ENCODE data around the gene SV2A. TPM values are rescaled to one million over a fixed set of nuclear protein-coding genes. Genes with fewer than 3 reads are reported as not detected.

The SV2A gene, protein sequence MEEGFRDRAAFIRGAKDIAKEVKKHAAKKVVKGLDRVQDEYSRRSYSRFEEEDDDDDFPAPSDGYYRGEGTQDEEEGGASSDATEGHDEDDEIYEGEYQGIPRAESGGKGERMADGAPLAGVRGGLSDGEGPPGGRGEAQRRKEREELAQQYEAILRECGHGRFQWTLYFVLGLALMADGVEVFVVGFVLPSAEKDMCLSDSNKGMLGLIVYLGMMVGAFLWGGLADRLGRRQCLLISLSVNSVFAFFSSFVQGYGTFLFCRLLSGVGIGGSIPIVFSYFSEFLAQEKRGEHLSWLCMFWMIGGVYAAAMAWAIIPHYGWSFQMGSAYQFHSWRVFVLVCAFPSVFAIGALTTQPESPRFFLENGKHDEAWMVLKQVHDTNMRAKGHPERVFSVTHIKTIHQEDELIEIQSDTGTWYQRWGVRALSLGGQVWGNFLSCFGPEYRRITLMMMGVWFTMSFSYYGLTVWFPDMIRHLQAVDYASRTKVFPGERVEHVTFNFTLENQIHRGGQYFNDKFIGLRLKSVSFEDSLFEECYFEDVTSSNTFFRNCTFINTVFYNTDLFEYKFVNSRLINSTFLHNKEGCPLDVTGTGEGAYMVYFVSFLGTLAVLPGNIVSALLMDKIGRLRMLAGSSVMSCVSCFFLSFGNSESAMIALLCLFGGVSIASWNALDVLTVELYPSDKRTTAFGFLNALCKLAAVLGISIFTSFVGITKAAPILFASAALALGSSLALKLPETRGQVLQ
- 1.3 and 3.4 TPM in 2 replicates for total RNA-seq

DNA sequence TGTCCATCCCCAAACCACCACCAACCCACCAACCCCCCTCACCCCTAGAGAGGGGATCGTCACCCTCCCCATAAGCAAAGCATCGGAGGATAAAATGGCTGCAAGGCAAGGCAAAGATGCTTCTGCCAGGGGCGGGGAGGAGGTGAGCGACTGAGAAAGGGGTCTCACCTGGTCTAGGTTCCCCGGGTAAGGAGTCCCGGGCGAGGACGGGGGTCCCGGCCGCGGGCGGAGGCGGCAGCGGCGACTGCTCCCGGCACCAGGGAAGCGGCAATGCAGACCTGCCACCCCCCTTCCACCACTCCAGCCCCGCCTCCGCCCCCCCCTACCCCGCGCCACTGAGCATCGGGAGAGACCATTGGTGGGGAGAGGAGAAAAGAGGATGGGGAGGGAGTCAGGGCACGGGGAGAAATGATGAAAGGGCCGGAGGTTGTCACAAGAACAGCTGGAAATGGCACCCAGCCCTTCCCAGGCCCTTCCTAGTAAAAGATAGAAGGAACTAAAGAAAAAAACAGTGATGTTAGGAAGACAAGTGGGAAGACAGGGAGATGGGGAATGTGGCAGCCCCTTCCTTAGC is at the start of gene SV2A:
SV2A (minus strand) TSS at position 274 of the 574 bp plus-strand sequence. CDS start 4,004 bp downstream, outside the sequence.

DNA sequence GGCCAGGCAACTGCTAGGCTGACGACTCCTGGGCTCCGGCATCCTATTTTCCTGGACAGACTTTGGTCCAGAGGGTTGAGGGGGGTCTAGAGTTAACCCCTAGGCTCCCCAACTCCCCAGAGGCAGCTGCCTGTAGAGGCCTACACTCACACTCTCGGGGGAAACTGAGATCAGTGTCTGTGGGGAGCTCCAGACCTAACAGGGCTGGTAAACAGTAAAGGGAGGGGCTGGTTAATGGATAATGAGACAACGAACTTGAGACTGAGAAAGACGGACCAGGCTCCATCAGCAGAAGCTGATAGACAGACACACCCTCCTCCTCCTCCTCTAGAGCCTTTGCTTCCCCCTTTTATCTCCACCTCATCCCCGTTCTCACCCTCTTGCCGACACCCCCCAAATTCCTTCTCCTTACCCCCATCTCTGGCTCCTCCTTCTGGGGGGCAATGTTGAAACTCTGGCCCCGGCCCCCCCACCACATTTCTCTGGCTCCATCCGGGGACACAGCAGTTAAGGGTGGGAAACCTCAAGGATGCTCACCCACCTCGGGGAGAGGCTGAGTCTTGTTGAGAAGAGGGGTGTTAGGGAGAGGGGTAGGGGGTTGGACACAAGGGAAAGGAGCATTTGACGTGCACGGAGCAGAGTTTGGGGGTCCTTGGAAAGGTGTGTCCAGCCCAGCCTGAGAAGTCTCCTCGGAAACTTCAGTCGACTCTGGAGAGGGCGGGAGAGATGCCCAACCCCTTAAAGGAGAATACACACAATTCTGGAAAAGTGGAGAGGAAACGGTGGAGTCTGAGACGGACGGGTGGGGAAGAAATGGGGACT is 18.7 kb upstream of the SV2A start, which contains the start of gene MTMR11:
MTMR11 (minus strand) TSS at position 710 of the 822 bp plus-strand sequence; CDS start at position 478, 232 bp downstream.

DNA sequence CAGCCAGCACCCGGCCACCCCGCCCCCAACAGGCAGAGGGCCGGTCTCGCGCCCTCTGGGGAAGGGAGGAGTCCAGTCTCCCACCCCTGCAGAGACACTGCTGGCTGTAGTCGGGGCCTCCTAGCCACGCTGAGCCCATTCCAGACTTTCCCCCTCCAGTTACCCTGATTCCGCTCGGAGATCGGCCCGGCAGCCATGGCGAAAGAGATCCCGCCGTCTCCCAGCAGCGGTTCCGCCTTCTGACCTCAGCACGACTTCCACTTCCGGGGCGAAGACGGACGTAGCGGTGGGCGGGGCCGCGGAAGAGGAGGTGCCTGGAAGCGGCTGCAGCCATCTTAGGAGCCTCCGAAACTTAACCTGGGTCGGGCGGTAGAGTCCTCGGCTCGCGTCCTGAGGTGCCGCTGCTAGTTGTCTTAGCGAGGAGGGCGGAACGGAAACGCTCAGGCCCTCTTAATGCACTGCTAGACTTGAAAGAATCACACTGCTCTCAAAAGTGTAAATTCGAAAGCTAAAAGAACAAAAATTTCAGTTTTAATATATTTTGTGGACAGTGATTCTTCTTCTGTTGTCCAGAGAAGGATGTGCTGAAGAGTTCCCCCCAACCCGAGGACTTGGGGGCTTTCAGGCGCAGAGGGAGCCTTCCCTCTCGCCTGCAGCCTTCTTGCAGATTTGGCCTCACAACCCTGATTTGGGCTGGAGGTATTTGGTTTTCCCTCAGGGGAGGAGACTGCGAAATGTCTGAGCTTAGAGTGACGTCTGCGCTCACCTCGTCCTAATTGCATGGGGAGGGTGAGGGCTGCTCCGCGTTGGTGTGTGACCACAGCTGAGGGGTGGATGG is 10.1 kb upstream of the SV2A start, which contains the start of gene SF3B4:
SF3B4 (minus strand) TSS at position 241 of the 838 bp plus-strand sequence; CDS start at position 197, 44 bp downstream.

DNA sequence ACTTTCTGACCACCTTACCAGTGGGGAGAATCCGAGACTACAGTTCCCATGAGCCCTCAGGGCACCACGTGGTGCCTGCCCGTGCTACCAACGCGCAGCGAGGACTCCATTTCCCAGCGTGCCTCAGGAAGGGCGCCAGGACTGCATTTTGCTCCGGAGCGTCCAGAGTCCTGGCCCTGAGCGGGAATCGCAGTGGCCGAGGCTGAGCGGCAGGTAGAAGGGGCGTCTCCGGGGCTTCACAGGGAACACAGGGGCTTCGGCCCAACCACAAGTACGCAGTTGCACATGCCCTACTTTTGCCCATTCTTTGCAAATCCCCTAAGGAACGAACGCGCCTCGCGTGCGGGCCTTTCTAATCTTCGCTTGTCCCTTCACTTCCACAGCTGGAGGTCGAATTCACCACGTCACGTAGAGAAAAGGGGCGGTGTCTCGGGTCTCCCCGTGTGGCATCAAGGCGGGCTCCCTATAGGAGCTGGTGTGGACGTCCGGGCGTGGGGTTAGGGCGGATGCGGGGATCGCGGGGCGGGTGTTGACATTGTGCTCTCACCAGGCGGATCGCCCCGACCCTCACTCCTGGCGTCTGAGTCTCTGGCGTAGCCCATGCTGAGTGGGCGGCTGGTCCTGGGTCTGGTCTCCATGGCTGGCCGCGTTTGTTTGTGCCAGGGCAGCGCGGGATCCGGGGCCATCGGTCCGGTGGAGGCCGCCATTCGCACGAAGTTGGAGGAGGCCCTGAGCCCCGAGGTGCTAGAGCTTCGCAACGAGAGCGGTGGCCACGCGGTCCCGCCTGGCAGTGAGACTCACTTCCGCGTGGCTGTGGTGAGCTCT is 18.0 kb downstream of the SV2A start, which contains the start of gene BOLA1:
BOLA1 (plus strand) TSS at position 109 of the 825 bp plus-strand sequence; CDS start at position 601, 492 bp downstream.

Other genes starting within 250 kb of the SV2A start
- not detected in 2 replicates for gene FCGR1A, start 135.2 kb downstream of the SV2A start, total RNA-seq
- 11.2 and 12.0 TPM in 2 replicates for gene BOLA1, start 18.3 kb downstream of the SV2A start, total RNA-seq
- gene SF3B4, start 10.0 kb upstream of the SV2A start, total RNA-seq = 6.5 and 14.3 TPM in 2 replicates
- 7.0 and 10.7 TPM in 2 replicates for gene MTMR11, start 19.0 kb upstream of the SV2A start, total RNA-seq
- 6.7 and 15.9 TPM in 2 replicates for gene OTUD7B, start 92.9 kb upstream of the SV2A start, total RNA-seq
- 16.7 and 21.1 TPM in 2 replicates for gene VPS45, start 149.9 kb upstream of the SV2A start, total RNA-seq
- gene PLEKHO1, start 232.1 kb upstream of the SV2A start, total RNA-seq = 18.1 and 19.0 TPM in 2 replicates

Data from cardiac atrium fibroblast (primary cell).